Tibial nerve (tissue), 4 donors: ENCODE results near the gene BRSK2. TPM values are rescaled to one million over a fixed set of nuclear protein-coding genes. Genes with fewer than 3 reads are reported as not detected.

Experiments used
- DNase-seq, 2 donors: peaks; one replicate each; pipeline ENCODE4 v3.0.0-alpha.2; 2019; ENCODE audit warnings: low spot score in 2 of 2
- H3K27ac ChIP-seq, 4 donors: fragments of 200-600 bp; sonication (generic) in 3 of 4; one replicate each; pipeline ENCODE4 v1.5.1; 2017 to 2019; ENCODE audit warnings: mild to moderate bottlenecking in 1 of 4
- H3K27me3 ChIP-seq, 2 donors: fragments of 200-600 bp; sonication (generic) in 1 of 2; one replicate each; pipeline versions ENCODE4 v1.5.1 to v1.6.0; 2017 to 2019
- H3K36me3 ChIP-seq, 3 donors: fragments of 200-600 bp; sonication (generic); one replicate each; pipeline ENCODE4 v1.5.1; 2018 to 2019
- H3K4me1 ChIP-seq, 4 donors: fragments of 200-600 bp; sonication (generic) in 3 of 4; one replicate each; pipeline ENCODE4 v1.5.1; 2017 to 2019
- H3K4me3 ChIP-seq, 4 donors: fragments of 200-600 bp; sonication (generic) in 3 of 4; one replicate each; pipeline ENCODE4 v1.5.1; 2017 to 2019; ENCODE audit warnings: mild to moderate bottlenecking in 1 of 4, moderate library complexity in 1 of 4
- H3K9me3 ChIP-seq, 4 donors: fragments of 200-600 bp; sonication (generic) in 3 of 4; one replicate each; pipeline ENCODE4 v1.5.1; 2017 to 2019
- CTCF ChIP-seq, 5 experiments: fragments of 200-600 bp in 3 of 5; fragments of 450-650 bp in 2 of 5; sonication (generic) in 3 of 5; IDR thresholded peaks; one replicate each; pipeline ENCODE4 v1.5.1; 2016 to 2019; ENCODE audit warnings: antibody characterized with exemption in 5 of 5, mild to moderate bottlenecking in 3 of 5, moderate library complexity in 2 of 5
- EP300 ChIP-seq, 2 donors: sonication (generic); formaldehyde crosslinking; IDR thresholded peaks; one replicate each; pipeline ENCODE4 v1.6.1; 2017; ENCODE audit warnings: antibody characterized with exemption in 2 of 2, mild to moderate bottlenecking in 1 of 2
- POLR2A ChIP-seq, 2 donors: fragments of 450-650 bp; IDR thresholded peaks; one replicate each; pipeline ENCODE4 v1.6.1; 2017; ENCODE audit warnings: antibody characterized with exemption in 2 of 2, mild to moderate bottlenecking in 2 of 2, moderate library complexity in 2 of 2
- WGBS, 2 donors: methylation state at CpG; one replicate each; pipeline ENCODE4 v1.1.5; 2018; 5-methylcytosine and 5-hydroxymethylcytosine counted together
- total RNA-seq, 4 donors: library from RNA; depleted of rRNA; stranded (reverse); fragments of >200 nt; gene quantifications; one replicate each; pipeline ENCODE4 v1.1.0, GENCODE V29; 2016

Gene BRSK2
- total RNA-seq, 4 donors from 2014 or later: 2.4 to 7.8 (median 4.6) TPM

- H3K9me3 ChIP-seq: no peaks in the 10 kb centered on the region
- TF ChIP-seq EP300 (IDR thresholded peaks at IDR 0.05): no peak
- no peak for TF ChIP-seq POLR2A (IDR thresholded peaks at IDR 0.05)
- TF ChIP-seq CTCF (IDR thresholded peaks at IDR 0.05): no peak
- DNase-seq: no peak
- H3K4me1 ChIP-seq: peaks cover 0 to 21% (median 4%) of the 10 kb centered on the region in 4 donors
- H3K27ac ChIP-seq: no peak overlapping the region
- no peak overlapping the region for H3K4me3 ChIP-seq
- peaks cover 0 to 18% of the 10 kb centered on the region in 2 donors for H3K27me3 ChIP-seq
- H3K36me3 ChIP-seq: peaks cover 0 to 10% (median 0%) of the 10 kb centered on the region in 3 donors
- 63 to 74% methylated on average over 13 to 15 of the region's 19 CpGs for WGBS, 2 donors
Measured at GRCh38 chr11:1438261-1438966, 48.7 kb downstream of the BRSK2 start.

- Histone ChIP-seq H3K4me3 (no peak overlapping the region), H3K4me1 (peaks cover 0 to 21% (median 4%) of the 10 kb centered on the region in 4 donors), H3K27me3 (peaks cover 0 to 18% of the 10 kb centered on the region in 2 donors), H3K27ac (no peak overlapping the region), H3K9me3 (no peaks in the 10 kb centered on the region), H3K36me3 (peaks cover 0 to 10% (median 0%) of the 10 kb centered on the region in 3 donors)
- no peak for TF ChIP-seq POLR2A (IDR thresholded peaks at IDR 0.05)
- TF ChIP-seq EP300 (IDR thresholded peaks at IDR 0.05): no peak
- no peak for TF ChIP-seq CTCF (IDR thresholded peaks at IDR 0.05)
- 67 to 68% methylated on average over 4 to 6 of the region's 11 CpGs for WGBS, 2 donors
- no peak for DNase-seq
Measured at GRCh38 chr11:1438967-1439330, 49.2 kb downstream of the BRSK2 start.

- 64 to 88% methylated on average over 5 to 10 of the region's 11 CpGs for WGBS, 2 donors
- H3K36me3 ChIP-seq: peaks cover 0 to 10% (median 0%) of the 10 kb centered on the region in 3 donors
- TF ChIP-seq CTCF (IDR thresholded peaks at IDR 0.05) (no peak), EP300 (IDR thresholded peaks at IDR 0.05) (no peak)
- H3K9me3 ChIP-seq: no peaks in the 10 kb centered on the region
- H3K27me3 ChIP-seq: peaks cover 0 to 18% of the 10 kb centered on the region in 2 donors
- no peak overlapping the region for H3K4me3 ChIP-seq
- DNase-seq: no peak
- H3K4me1 ChIP-seq: peaks cover 0 to 21% (median 4%) of the 10 kb centered on the region in 4 donors
- no peak overlapping the region for H3K27ac ChIP-seq
Measured at GRCh38 chr11:1439341-1439740, 49.6 kb downstream of the BRSK2 start.

GRCh38 chr11:1440066-1440465 is 50.3 kb downstream of the BRSK2 start:
- Histone ChIP-seq H3K4me3 (no peak overlapping the region), H3K4me1 (peaks cover 0 to 21% (median 4%) of the 10 kb centered on the region in 4 donors), H3K27ac (no peak overlapping the region), H3K27me3 (peaks cover 0 to 18% of the 10 kb centered on the region in 2 donors), H3K36me3 (peaks cover 0 to 11% (median 0%) of the 10 kb centered on the region in 3 donors), H3K9me3 (no peaks in the 10 kb centered on the region)
- no peak for DNase-seq
- TF ChIP-seq EP300 (IDR thresholded peaks at IDR 0.05) (no peak), POLR2A (IDR thresholded peaks at IDR 0.05) (no peak)
- 80 to 82% methylated on average over 3 to 9 of the region's 11 CpGs for WGBS, 2 donors

GRCh38 chr11:1440496-1440895 is 50.8 kb downstream of the BRSK2 start:
- DNase-seq: no peak
- Histone ChIP-seq H3K4me1 (peaks cover 0 to 21% (median 4%) of the 10 kb centered on the region in 4 donors), H3K9me3 (no peaks in the 10 kb centered on the region), H3K27ac (no peak overlapping the region), H3K36me3 (peaks cover 0 to 13% (median 0%) of the 10 kb centered on the region in 3 donors), H3K27me3 (peaks cover 0 to 17% of the 10 kb centered on the region in 2 donors), H3K4me3 (no peak overlapping the region)
- TF ChIP-seq EP300 (IDR thresholded peaks at IDR 0.05): no peak
- TF ChIP-seq POLR2A (IDR thresholded peaks at IDR 0.05): no peak
- WGBS, 2 donors: 82 to 90% methylated on average over 8 to 11 of the region's 12 CpGs

GRCh38 chr11:1442163-1442562 is 52.4 kb downstream of the BRSK2 start:
- Histone ChIP-seq H3K4me3 (no peak overlapping the region), H3K9me3 (no peaks in the 10 kb centered on the region), H3K27me3 (peaks cover 0 to under 1% of the 10 kb centered on the region in 2 donors), H3K4me1 (peaks cover 0 to 6% (median 0%) of the 10 kb centered on the region in 4 donors), H3K27ac (no peak overlapping the region), H3K36me3 (peaks cover 0 to 13% (median 0%) of the 10 kb centered on the region in 3 donors)
- whole genome bisulfite sequencing, 2 donors: 58 to 61% methylated on average over 6 to 8 of the region's 9 CpGs
- TF ChIP-seq POLR2A (IDR thresholded peaks at IDR 0.05) (no peak), EP300 (IDR thresholded peaks at IDR 0.05) (no peak), CTCF (IDR thresholded peaks at IDR 0.05) (no peak)
- DNase-seq: no peak
